Liver (tissue), 3 donors: Measurements from ENCODE around the gene IER5.

Experiments used
- CTCF ChIP-seq: fragments of 150-350 bp; IDR thresholded peaks from 2 replicates; pipeline ENCODE4 v1.5.1; 2017; ENCODE audit warnings: improper control_type of control experiment, low read depth, low read length; ENCODE audit not compliant: missing input control
- JUND ChIP-seq, 2 donors: IDR thresholded peaks; 2 replicates each; pipeline ENCODE4 v1.6.1; 2016; ENCODE audit warnings: antibody characterized with exemption in 2 of 2
- NR2F2 ChIP-seq: IDR thresholded peaks from 2 replicates; pipeline ENCODE4 v1.6.1; 2016; ENCODE audit warnings: antibody characterized with exemption
- RAD21 ChIP-seq, 2 donors: IDR thresholded peaks; 2 replicates each; pipeline ENCODE4 v1.6.1; 2016; ENCODE audit warnings: antibody characterized with exemption in 2 of 2, mild to moderate bottlenecking in 2 of 2
- REST ChIP-seq: IDR thresholded peaks from 2 replicates; pipeline ENCODE4 v1.6.1; 2016; ENCODE audit warnings: antibody characterized with exemption, mild to moderate bottlenecking
- RXRA ChIP-seq, 2 donors: IDR thresholded peaks; 2 replicates each; pipeline ENCODE4 v1.6.1; 2017 to 2018; ENCODE audit warnings: antibody characterized with exemption in 2 of 2, mild to moderate bottlenecking in 1 of 2
- SP1 ChIP-seq: IDR thresholded peaks from 2 replicates; pipeline ENCODE4 v1.6.1; 2018; ENCODE audit warnings: antibody characterized with exemption, mild to moderate bottlenecking
- TF ChIP-seq, protein P1 (sequence below): IDR thresholded peaks from 2 replicates; pipeline ENCODE4 v1.6.1; 2016; ENCODE audit warnings: antibody characterized with exemption
- donor health status: healthy.
- donor health status: healthy.

GRCh38 chr1:181089017-181089675 is 646 bp downstream of the IER5 start:
- no peak for TF ChIP-seq REST
- no peak for TF ChIP-seq RAD21 (IDR thresholded peaks at IDR 0.05)
- no peak for TF ChIP-seq CTCF
- TF ChIP-seq SP1, result no peak
- TF ChIP-seq RXRA (IDR thresholded peaks at IDR 0.05), result no peak
- no peak for TF ChIP-seq NR2F2
- no peak for TF ChIP-seq JUND (IDR thresholded peaks at IDR 0.05)
- TF ChIP-seq, protein P1, sequence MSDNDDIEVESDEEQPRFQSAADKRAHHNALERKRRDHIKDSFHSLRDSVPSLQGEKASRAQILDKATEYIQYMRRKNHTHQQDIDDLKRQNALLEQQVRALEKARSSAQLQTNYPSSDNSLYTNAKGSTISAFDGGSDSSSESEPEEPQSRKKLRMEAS, result no peak
